GM19397 (cell line): Measurements from ENCODE around the gene KRT222.

Source experiments
- ATAC-seq: cut with Tn5 transposase; IDR thresholded peaks from one replicate; pipeline ENCODE4 v1.9.1; 2021; ENCODE audit warnings: mild to moderate bottlenecking, moderate library complexity; ENCODE audit not compliant: unreplicated experiment

Gene KRT222

GRCh38 chr17:40659911-40660310 lies 5.1 kb downstream of the KRT222 start:
- no peak for ATAC-seq

- ATAC-seq: no peak
Observed at GRCh38 chr17:40658396-40658795, 6.6 kb downstream of the KRT222 start.

- no peak for ATAC-seq
Observed at GRCh38 chr17:40651939-40652338, 13.0 kb downstream of the KRT222 start.

- peak; percentile 12 for ATAC-seq
Observed at GRCh38 chr17:40648384-40648968, 16.5 kb downstream of the KRT222 start.

- peak; percentile 70 for ATAC-seq
Observed at GRCh38 chr17:40647624-40648383, 17.2 kb downstream of the KRT222 start, which contains the start of gene SMARCE1. Gene SMARCE1, minus strand, starts transcription at chr17:40647818. Its CDS starts 2,016 bp downstream, at chr17:40645802.

- peak; percentile 44 for ATAC-seq
Observed at GRCh38 chr17:40646791-40647623, 18.0 kb downstream of the KRT222 start.

- no peak for ATAC-seq
Observed at GRCh38 chr17:40645943-40646342, 19.0 kb downstream of the KRT222 start.

- ATAC-seq: no peak
Observed at GRCh38 chr17:40645291-40645690, 19.7 kb downstream of the KRT222 start.

GRCh38 chr17:40637931-40638330 lies 27.0 kb downstream of the KRT222 start:
- no peak for ATAC-seq

- no peak for ATAC-seq
Observed at GRCh38 chr17:40633871-40634270, 31.1 kb downstream of the KRT222 start.

GRCh38 chr17:40632216-40632615 lies 32.8 kb downstream of the KRT222 start:
- ATAC-seq: no peak

GRCh38 chr17:40629842-40630241 lies 35.1 kb downstream of the KRT222 start:
- ATAC-seq: no peak

GRCh38 chr17:40625311-40625710 lies 39.7 kb downstream of the KRT222 start:
- no peak for ATAC-seq

- no peak for ATAC-seq
Observed at GRCh38 chr17:40623419-40624210, 41.4 kb downstream of the KRT222 start.

- no peak for ATAC-seq
Observed at GRCh38 chr17:40622509-40622928, 42.5 kb downstream of the KRT222 start.

- ATAC-seq: no peak
Observed at GRCh38 chr17:40621578-40621977, 43.4 kb downstream of the KRT222 start.

GRCh38 chr17:40621019-40621418 lies 44.0 kb downstream of the KRT222 start:
- ATAC-seq: no peak

GRCh38 chr17:40618754-40619625 lies 46.0 kb downstream of the KRT222 start:
- ATAC-seq: no peak

- no peak for ATAC-seq
Observed at GRCh38 chr17:40617678-40618240, 47.2 kb downstream of the KRT222 start.
